22Rv1 (cell line): ENCODE results near the gene SLC25A26.

Source experiments
- H3K27ac ChIP-seq: fragments of 450-650 bp; 2 replicates; pipeline ENCODE4 v1.5.1; 2017
- CTCF ChIP-seq: fragments of 450-650 bp; IDR thresholded peaks from 2 replicates; pipeline ENCODE4 v1.5.1; 2017; ENCODE audit warnings: mild to moderate bottlenecking
- ZFX ChIP-seq: fragments of 450-650 bp; IDR thresholded peaks from 2 replicates; pipeline ENCODE4 v1.6.1; 2017; ENCODE audit warnings: antibody characterized with exemption, borderline replicate concordance

The SLC25A26 gene

DNA sequence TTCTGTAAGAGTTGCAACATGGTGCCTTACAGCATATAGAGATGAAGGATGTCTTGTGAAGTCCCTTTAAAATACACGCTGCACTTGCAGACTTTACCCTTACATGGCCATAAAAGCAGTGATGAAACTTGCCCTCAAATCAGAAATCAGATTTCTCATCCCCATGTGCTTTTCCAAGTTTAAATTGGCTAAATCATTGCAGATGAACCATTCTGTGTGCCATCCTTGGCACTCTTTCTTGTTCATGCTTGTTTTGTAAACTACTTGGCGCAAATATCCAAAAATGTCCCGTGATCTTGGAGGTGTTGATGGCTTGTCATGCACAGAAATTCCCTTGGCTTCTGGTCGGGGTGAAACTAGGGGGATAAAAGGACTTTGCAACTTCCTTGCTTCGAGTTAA is 144.3 kb downstream of the SLC25A26 start:
- no peak overlapping the region for H3K27ac ChIP-seq
- no peak for TF ChIP-seq CTCF
- no peak for TF ChIP-seq ZFX

- H3K27ac ChIP-seq, result no peak overlapping the region
- TF ChIP-seq CTCF (no peak), ZFX (no peak)
These were observed 145.9 kb downstream of the SLC25A26 start for GRCh38 chr3:66366747-66367146.

DNA sequence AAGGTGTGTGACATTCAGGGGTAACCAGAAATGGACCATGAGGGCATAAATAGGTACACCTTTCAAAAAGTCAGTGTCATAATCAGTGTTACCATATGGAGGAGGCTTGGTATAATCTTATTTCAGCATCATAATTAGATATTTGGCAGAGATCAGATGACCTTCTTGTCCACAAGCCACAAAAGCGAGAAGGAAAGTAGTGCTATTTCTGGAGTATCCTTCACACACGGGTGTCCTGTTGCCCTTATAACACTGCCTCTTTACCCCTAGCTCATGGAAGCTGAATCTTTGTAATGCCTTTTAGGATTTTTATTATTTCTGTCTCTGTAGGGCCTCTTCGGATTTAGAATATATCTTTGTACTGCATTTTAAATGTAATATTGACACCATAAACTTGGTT is 147.2 kb downstream of the SLC25A26 start:
- TF ChIP-seq ZFX (no peak), CTCF (no peak)
- no peak overlapping the region for H3K27ac ChIP-seq

DNA sequence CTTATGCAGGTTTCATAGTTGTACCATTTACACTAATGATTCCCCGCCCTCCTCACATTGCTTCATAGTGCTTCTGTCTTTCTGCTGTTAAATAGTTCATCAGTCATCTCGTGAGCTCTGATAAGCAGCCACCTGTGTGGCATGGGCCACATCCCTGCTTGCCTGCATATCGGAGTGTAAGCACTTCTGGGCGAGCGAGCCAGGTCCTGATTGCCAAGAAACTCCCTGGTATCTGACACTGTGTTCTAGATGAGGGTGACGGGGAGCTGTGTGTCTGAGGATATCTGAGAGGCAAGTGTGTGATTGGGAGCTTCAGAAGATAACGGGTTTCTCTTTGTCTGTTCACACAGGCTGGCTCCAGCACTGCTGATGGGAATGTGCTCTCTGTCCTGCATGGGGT is 149.4 kb downstream of the SLC25A26 start:
- no peak overlapping the region for H3K27ac ChIP-seq
- no peak for TF ChIP-seq CTCF
- no peak for TF ChIP-seq ZFX

DNA sequence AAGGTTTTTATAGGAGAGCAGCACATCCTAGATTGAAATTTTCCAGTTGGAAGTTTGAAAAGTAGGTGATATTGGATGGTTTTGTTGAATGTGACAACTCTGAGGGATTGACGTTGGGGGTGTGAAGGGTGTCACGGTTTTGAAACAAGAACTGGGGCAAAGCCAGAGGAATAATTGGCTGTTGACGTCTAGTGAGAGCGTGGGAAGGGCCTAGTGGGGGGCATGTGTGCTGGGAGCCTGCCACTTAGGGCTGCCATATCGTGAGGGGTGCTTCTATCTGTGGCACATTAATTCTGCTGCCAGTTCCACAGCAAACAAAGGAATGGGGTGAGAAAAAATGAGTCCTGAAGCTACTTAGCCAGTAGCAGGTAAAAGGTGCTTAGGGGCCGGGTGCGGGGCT is 150.6 kb downstream of the SLC25A26 start:
- H3K27ac ChIP-seq, result no peak overlapping the region
- TF ChIP-seq CTCF (no peak), ZFX (no peak)

DNA sequence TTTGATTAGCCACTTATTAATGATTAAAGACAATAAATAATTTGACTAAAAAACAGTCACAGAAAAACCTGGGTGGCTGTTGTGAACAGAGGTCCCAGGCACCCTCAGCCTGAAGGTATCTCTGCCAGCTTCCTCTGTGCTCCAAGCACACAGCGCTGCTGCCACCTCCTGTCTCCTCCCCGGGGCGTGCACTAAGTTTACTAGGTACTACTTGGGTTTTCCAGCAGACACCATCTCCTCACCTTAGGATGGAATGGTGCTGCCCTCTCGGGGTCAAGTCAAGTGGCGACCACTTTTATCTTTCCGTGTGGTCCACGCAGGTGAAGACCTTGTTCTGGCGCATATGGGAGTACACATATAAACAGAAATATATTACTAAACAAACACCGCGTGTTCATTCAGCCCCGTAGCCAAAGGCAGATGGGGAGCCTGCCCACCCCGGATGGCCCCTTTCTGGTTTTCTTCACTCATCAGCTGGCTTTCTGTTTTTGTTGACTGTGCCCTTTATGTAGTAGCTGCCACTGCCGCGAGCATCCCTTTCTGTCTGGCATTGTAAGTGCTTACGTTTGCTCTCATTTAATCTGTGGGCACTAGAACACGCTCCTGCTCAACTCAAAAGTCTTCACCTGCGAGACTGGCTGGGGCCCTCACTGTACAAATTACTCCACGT is 152.0 kb downstream of the SLC25A26 start:
- no peak overlapping the region for H3K27ac ChIP-seq
- peak; percentile 25 for TF ChIP-seq CTCF
- no peak for TF ChIP-seq ZFX

GRCh38 chr3:66376568-66376967 is 155.8 kb downstream of the SLC25A26 start:
- TF ChIP-seq CTCF (no peak), ZFX (no peak)
- no peak overlapping the region for H3K27ac ChIP-seq
